Activated naive CD8-positive, alpha-beta T cell treated with anti-CD3 and anti-CD28 coated beads, Interleukin-2, amount 50 U/mL, for 24 hours (primary cell): Measurements from ENCODE around the gene LSM6.

ENCODE experiments used
- ATAC-seq: fragments of 150-1000 bp; cut with Tn5 transposase; one replicate; pipeline ENCODE4 v1.10.0; 2021
- DNase-seq: peaks from one replicate; pipeline ENCODE4 v3.0.0; 2021
- H3K27ac Mint-ChIP-seq: one replicate; pipeline ENCODE4 v1.8.0; 2021; ENCODE audit warnings: mild to moderate bottlenecking, mixed read lengths
- H3K27me3 Mint-ChIP-seq: one replicate; pipeline ENCODE4 v1.8.0; 2021; ENCODE audit warnings: mixed read lengths
- H3K36me3 Mint-ChIP-seq: one replicate; pipeline ENCODE4 v1.8.0; 2021; ENCODE audit warnings: low read depth, mixed read lengths
- H3K4me1 Mint-ChIP-seq: one replicate; pipeline ENCODE4 v1.8.0; 2021; ENCODE audit warnings: mixed read lengths
- H3K4me3 Mint-ChIP-seq: one replicate; pipeline ENCODE4 v1.8.0; 2021; ENCODE audit warnings: mild to moderate bottlenecking, moderate library complexity, mixed read lengths
- H3K9me3 Mint-ChIP-seq: one replicate; pipeline ENCODE4 v1.8.0; 2021; ENCODE audit warnings: mixed read lengths

LSM6 gene

DNA sequence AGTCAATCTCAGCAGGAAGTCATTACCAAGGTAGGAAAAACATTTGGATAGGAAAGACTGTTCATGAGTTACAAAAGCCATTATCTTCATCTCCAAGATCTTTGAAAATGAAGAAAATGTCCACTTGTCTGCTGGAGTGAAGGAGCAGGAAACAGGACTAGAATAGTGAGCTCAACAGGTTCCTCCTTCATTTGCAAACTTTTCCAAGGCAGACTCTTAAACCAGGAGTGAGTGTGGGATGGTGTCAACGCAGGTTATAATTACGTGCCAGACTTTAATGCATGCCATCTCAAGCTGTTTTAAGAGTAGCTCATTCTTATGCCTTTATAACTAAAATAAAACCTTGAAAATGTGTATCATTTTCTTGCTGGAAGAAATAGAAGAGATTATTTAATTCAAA, 35.4 kb downstream of the LSM6 start:
- H3K36me3 Mint-ChIP-seq = no peaks in the 10 kb centered on the region
- ATAC-seq (no peak), DNase-seq (no peak)
- H3K27me3 Mint-ChIP-seq = peaks cover 2% of the 10 kb centered on the region
- no peaks in the 10 kb centered on the region for H3K9me3 Mint-ChIP-seq
- no peaks in the 10 kb centered on the region for H3K4me1 Mint-ChIP-seq
- H3K4me3 Mint-ChIP-seq = no peak overlapping the region
- H3K27ac Mint-ChIP-seq = no peak overlapping the region

- Mint-ChIP-seq H3K27ac (no peak overlapping the region), H3K4me1 (no peaks in the 10 kb centered on the region), H3K9me3 (no peaks in the 10 kb centered on the region), H3K4me3 (no peak overlapping the region), H3K27me3 (peaks cover 2% of the 10 kb centered on the region), H3K36me3 (no peaks in the 10 kb centered on the region)
- DNase-seq (no peak), ATAC-seq (no peak)
These were observed 35.9 kb downstream of the LSM6 start for GRCh38 chr4:146211440-146211839.

DNA sequence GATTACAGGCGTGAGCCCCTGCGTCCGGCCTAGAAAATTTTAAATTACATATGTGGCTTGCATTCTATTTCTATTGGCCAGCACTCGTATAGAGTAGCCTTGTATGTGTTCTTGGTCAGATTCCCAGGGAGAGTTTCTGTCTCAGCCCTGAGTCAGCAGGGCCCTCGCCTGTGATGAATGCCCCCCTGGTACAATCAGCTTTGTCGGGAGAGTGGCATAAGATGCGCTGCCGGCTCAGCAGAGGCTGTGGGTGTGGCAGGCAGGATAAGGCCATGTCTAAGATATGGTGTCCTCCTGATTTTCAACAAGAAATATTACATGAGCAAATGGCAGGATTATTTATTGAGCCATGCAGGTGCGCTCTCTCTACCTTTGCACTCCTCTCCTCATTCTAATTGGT, 37.3 kb downstream of the LSM6 start:
- ATAC-seq (no peak), DNase-seq (no peak)
- H3K4me3 Mint-ChIP-seq = no peak overlapping the region
- H3K36me3 Mint-ChIP-seq = no peaks in the 10 kb centered on the region
- no peaks in the 10 kb centered on the region for H3K4me1 Mint-ChIP-seq
- H3K27me3 Mint-ChIP-seq = no peaks in the 10 kb centered on the region
- H3K27ac Mint-ChIP-seq = no peak overlapping the region
- H3K9me3 Mint-ChIP-seq = no peaks in the 10 kb centered on the region

GRCh38 chr4:146214238-146214637, 38.7 kb downstream of the LSM6 start, which contains the start of gene REELD1:
Gene REELD1 (plus strand): TSS chr4:146214538. CDS start chr4:146216953, 2,415 bp downstream.
- no peaks in the 10 kb centered on the region for H3K4me1 Mint-ChIP-seq
- no peak for ATAC-seq
- H3K27ac Mint-ChIP-seq = no peak within 1 kb of the TSS
- no peak for DNase-seq
- no peak within 1 kb of the TSS for H3K4me3 Mint-ChIP-seq
- no peaks in the 10 kb centered on the region for H3K36me3 Mint-ChIP-seq
- no peaks in the 10 kb centered on the region for H3K9me3 Mint-ChIP-seq
- H3K27me3 Mint-ChIP-seq = no peaks in the 10 kb centered on the region

DNA sequence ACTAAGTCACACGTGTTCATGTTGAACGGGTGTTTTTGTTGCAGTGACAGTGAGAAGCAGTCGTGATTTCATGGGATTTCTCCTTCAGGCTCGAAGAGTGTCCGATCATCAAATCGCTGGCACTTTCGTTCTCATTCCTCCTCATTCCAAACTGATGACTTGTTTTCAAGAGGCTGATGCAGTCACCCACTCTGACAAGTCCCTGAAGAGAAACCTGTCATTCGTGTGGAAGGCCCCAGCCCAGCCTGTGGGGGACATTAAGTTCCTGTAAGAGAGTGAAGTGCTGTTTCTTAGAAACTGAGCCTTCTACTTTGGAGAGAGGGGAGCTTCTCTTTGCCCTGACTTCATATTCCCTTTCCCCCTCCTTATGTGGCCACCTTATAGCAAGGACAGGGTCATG, 46.8 kb downstream of the LSM6 start:
- Mint-ChIP-seq H3K4me1 (no peaks in the 10 kb centered on the region), H3K4me3 (no peak overlapping the region), H3K9me3 (no peaks in the 10 kb centered on the region), H3K36me3 (no peaks in the 10 kb centered on the region), H3K27ac (no peak overlapping the region), H3K27me3 (no peaks in the 10 kb centered on the region)
- no peak for ATAC-seq
- DNase-seq = no peak

DNA sequence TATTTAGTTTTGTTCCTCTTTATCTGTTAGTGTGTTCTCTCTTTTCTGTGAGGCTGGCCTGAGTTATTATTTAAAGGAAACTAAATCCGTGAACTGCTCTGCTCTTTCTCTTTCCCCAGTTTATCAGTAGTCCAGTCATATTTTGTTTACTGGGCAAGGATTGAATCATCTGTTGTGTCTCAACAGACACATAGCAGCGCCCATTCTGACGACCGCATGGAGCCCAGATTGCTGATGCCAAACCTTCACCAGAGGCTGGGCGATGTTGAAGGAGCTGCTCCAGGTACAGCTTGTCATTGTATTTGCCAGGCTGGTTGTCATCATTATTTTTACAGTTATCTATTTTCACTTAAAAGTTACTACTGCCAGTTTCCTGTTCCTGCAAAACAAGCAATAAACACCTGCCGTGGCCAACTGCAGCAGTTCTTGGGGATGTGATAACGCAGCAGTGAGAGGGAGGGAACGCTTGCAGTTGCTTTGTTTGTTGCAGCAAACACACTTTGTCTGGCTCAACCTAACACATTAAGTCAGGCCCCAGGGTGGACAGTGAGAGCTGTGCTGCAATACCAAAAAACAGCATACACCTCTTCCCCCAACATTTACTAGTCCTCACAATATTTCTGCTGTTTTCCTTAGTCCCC, 48.9 kb downstream of the LSM6 start:
- Mint-ChIP-seq H3K36me3 (no peaks in the 10 kb centered on the region), H3K4me1 (no peaks in the 10 kb centered on the region), H3K27me3 (no peaks in the 10 kb centered on the region), H3K4me3 (no peak overlapping the region), H3K9me3 (no peaks in the 10 kb centered on the region), H3K27ac (no peak overlapping the region)
- no peak for DNase-seq
- no peak for ATAC-seq

DNA sequence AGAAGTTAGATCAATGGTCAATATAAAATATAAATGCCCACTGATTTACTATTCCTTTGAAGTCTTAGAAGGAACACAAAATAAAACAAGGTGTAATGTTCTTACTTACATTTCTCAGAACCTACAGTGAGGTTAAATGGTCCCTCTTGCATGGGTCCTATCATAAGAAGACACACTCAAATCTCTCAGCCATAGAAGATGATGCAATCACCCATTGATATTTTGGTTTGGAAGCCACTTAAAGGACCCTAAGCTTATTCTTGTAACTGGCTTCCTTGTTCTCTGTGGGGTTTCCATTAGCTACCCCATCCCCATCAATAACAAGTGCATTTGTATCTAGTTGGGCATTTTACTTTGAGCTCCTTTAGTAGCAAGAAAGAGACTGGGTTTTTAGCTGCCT, 53.9 kb downstream of the LSM6 start:
- DNase-seq = no peak
- Mint-ChIP-seq H3K4me1 (no peaks in the 10 kb centered on the region), H3K27ac (no peak overlapping the region), H3K27me3 (no peaks in the 10 kb centered on the region), H3K9me3 (peaks cover 5% of the 10 kb centered on the region), H3K4me3 (no peak overlapping the region), H3K36me3 (no peaks in the 10 kb centered on the region)
- no peak for ATAC-seq

DNA sequence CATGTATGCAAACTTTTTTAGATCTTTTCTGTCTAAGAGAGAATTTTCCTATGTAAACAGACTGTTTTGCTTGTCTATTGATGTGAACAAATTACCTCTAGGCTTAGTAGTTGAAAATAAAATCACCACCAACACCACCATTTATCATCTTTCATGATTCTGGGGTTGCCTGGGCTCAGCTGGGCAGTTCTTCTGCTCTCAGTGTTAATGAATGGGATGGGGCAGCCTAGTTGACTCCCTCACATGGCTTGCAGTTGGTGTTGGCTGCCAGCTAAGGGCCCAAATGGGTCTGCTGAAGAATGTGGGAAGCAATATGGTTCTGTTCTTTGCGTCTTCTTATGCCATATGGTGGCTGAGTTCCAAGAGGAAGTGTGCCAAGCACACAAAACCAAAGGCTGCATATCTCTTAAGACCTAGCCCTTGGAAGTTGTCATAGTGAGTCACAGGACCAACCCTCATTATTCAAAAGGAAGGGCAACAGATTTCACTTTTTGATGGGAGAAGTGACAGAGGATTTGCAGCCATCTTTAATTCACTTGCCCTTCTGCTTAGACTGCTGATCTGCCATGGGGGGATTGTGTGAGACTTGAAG, 56.7 kb downstream of the LSM6 start:
- Mint-ChIP-seq H3K9me3 (peaks cover 5% of the 10 kb centered on the region), H3K27ac (no peak overlapping the region), H3K4me3 (no peak overlapping the region), H3K4me1 (no peaks in the 10 kb centered on the region), H3K36me3 (no peaks in the 10 kb centered on the region), H3K27me3 (peaks cover 2% of the 10 kb centered on the region)
- ATAC-seq = no peak
- no peak for DNase-seq

GRCh38 chr4:146235654-146236177, 60.2 kb downstream of the LSM6 start:
- no peak for DNase-seq
- H3K36me3 Mint-ChIP-seq = no peaks in the 10 kb centered on the region
- H3K4me1 Mint-ChIP-seq = peaks cover under 1% of the 10 kb centered on the region
- no peak overlapping the region for H3K27ac Mint-ChIP-seq
- ATAC-seq = no peak
- H3K4me3 Mint-ChIP-seq = no peak overlapping the region
- H3K27me3 Mint-ChIP-seq = peaks cover 5% of the 10 kb centered on the region
- H3K9me3 Mint-ChIP-seq = peaks cover 5% of the 10 kb centered on the region

DNA sequence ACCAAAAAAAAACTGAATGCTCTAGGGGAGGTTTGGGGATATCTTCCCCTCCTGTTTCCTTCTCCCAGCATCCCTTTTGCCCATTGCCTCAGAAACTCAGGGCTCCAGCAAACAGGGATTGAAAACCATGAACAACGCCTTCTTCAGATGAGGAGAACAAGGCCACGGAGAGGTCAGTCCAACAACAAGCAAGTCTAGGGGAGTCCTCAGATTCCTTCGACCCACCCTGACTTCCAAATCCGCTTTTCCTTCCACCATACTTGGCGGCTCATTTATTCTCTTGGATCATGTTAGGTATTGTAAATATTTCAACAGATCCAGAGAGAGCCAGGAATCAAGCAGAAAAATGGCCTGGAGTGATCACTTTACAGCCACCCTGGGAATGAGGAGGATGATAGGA, 60.7 kb downstream of the LSM6 start:
- no peak for DNase-seq
- no peaks in the 10 kb centered on the region for H3K36me3 Mint-ChIP-seq
- peaks cover 5% of the 10 kb centered on the region for H3K27me3 Mint-ChIP-seq
- peaks cover 5% of the 10 kb centered on the region for H3K4me1 Mint-ChIP-seq
- no peak overlapping the region for H3K4me3 Mint-ChIP-seq
- peaks cover 5% of the 10 kb centered on the region for H3K9me3 Mint-ChIP-seq
- no peak overlapping the region for H3K27ac Mint-ChIP-seq
- ATAC-seq = no peak

DNA sequence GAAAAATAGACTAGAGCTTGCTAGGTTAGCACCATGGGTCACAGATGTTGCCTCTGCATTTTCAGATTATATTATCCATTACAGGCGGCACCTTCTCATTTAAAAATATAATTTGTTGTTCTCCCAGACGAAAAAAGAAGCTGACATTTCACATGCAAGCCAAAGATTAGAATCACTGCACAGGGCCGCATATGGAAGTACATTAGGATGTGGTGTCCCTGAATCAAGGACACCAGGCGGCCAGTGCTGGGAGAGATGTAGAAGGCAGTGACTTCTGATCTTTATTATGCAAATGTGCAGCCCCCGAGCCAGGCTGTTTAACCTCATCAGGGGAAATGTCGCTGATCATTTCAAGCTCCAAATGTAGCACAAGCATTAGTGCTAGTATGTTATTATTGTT, 61.6 kb downstream of the LSM6 start:
- Mint-ChIP-seq H3K36me3 (no peaks in the 10 kb centered on the region), H3K4me3 (no peak overlapping the region), H3K27me3 (peaks cover 5% of the 10 kb centered on the region), H3K27ac (no peak overlapping the region), H3K4me1 (peaks cover 10% of the 10 kb centered on the region), H3K9me3 (peaks cover 1% of the 10 kb centered on the region)
- ATAC-seq = no peak
- no peak for DNase-seq

GRCh38 chr4:146238107-146238506, 62.6 kb downstream of the LSM6 start:
- Mint-ChIP-seq H3K36me3 (no peaks in the 10 kb centered on the region), H3K4me3 (no peak overlapping the region), H3K4me1 (peaks cover 18% of the 10 kb centered on the region), H3K9me3 (no peaks in the 10 kb centered on the region), H3K27me3 (peaks cover 5% of the 10 kb centered on the region), H3K27ac (no peak overlapping the region)
- no peak for DNase-seq
- no peak for ATAC-seq
